Measurements from ENCODE around the gene SHROOM3. TPM values are rescaled to one million over a fixed set of nuclear protein-coding genes. Genes with fewer than 3 reads are reported as not detected.

Gene SHROOM3
- total and polyA plus RNA-seq, 8 donors = 13.5 to 96.9 (median 16.9) TPM

- Histone ChIP-seq H3K27ac (no peak overlapping the region), H3K9me3 (no peaks in the 10 kb centered on the region), H3K27me3 (peaks cover 0 to 4% of the 10 kb centered on the region in 2 donors), H3K4me1 (peaks cover 0 to 3% of the 10 kb centered on the region in 2 donors), H3K36me3 (no peaks in the 10 kb centered on the region), H3K4me3 (no peak overlapping the region)
- DNase-seq = no peak
- peak; percentile 6 for ATAC-seq
- TF ChIP-seq CTCF (IDR thresholded peaks at IDR 0.05) = no peak
- intact Hi-C loops (cut with DNase I) = no loop called here
Observed at GRCh38 chr4:76594173-76594572, 159.1 kb downstream of the SHROOM3 start.

GRCh38 chr4:76595435-76595834, 160.4 kb downstream of the SHROOM3 start:
- Histone ChIP-seq H3K36me3 (no peaks in the 10 kb centered on the region), H3K9me3 (no peaks in the 10 kb centered on the region), H3K4me1 (no peaks in the 10 kb centered on the region), H3K4me3 (no peak overlapping the region), H3K27ac (no peak overlapping the region), H3K27me3 (no peaks in the 10 kb centered on the region)
- intact Hi-C loops (cut with DNase I) = no loop called here
- TF ChIP-seq CTCF (IDR thresholded peaks at IDR 0.05) = no peak
- DNase-seq = no peak
- no peak for ATAC-seq

- TF ChIP-seq CTCF (IDR thresholded peaks at IDR 0.05) = no peak
- no peaks in the 10 kb centered on the region for H3K27me3 ChIP-seq
- no peak for ATAC-seq
- no peaks in the 10 kb centered on the region for H3K36me3 ChIP-seq
- H3K9me3 ChIP-seq = no peaks in the 10 kb centered on the region
- intact Hi-C loops (cut with DNase I) = no loop called here
- H3K27ac ChIP-seq = peak overlapping the region in 1 of 2 donors; percentile 34
- H3K4me3 ChIP-seq = no peak overlapping the region
- DNase-seq = peak in 1 of 4 donors; percentile 35
- H3K4me1 ChIP-seq = peaks cover 0 to 4% of the 10 kb centered on the region in 2 donors
Observed at GRCh38 chr4:76596713-76597112, 161.7 kb downstream of the SHROOM3 start.

GRCh38 chr4:76597423-76597979, 162.5 kb downstream of the SHROOM3 start:
- H3K9me3 ChIP-seq = no peaks in the 10 kb centered on the region
- H3K4me1 ChIP-seq = peaks cover 0 to 4% of the 10 kb centered on the region in 2 donors
- TF ChIP-seq CTCF (IDR thresholded peaks at IDR 0.05) = no peak
- intact Hi-C loops (cut with DNase I) = no loop called here
- H3K4me3 ChIP-seq = no peak overlapping the region
- DNase-seq (no peak), ATAC-seq (peak; percentile 21)
- no peaks in the 10 kb centered on the region for H3K27me3 ChIP-seq
- no peaks in the 10 kb centered on the region for H3K36me3 ChIP-seq
- H3K27ac ChIP-seq = peak overlapping the region in 1 of 2 donors; percentile 34

- no peaks in the 10 kb centered on the region for H3K9me3 ChIP-seq
- no peak for TF ChIP-seq CTCF (IDR thresholded peaks at IDR 0.05)
- peak overlapping the region; percentile 10 to 30 for H3K27ac ChIP-seq
- no peaks in the 10 kb centered on the region for H3K27me3 ChIP-seq
- ATAC-seq (peak; percentile 65), DNase-seq (no peak)
- H3K4me3 ChIP-seq = no peak overlapping the region
- peaks cover 0 to 4% of the 10 kb centered on the region in 2 donors for H3K4me1 ChIP-seq
- intact Hi-C loops (cut with DNase I) = no loop called here
- H3K36me3 ChIP-seq = no peaks in the 10 kb centered on the region
Observed at GRCh38 chr4:76600447-76600846, 165.4 kb downstream of the SHROOM3 start.

All from left lung (tissue), 10 donors.